HepG2 (cell line): ENCODE results near the gene HMG20B.

Experiments
- TF ChIP-seq, protein P1 (sequence below): sonication (generic); formaldehyde crosslinking; IDR thresholded peaks from 2 replicates; pipeline ENCODE4 v1.4.0; 2020; ENCODE audit warnings: missing genetic modification reagents
- TF ChIP-seq, protein P2 (sequence below): sonication (generic); formaldehyde crosslinking; IDR thresholded peaks from 2 replicates; pipeline ENCODE4 v1.5.0; 2020; ENCODE audit warnings: mild to moderate bottlenecking, missing genetic modification reagents, moderate library complexity

DNA sequence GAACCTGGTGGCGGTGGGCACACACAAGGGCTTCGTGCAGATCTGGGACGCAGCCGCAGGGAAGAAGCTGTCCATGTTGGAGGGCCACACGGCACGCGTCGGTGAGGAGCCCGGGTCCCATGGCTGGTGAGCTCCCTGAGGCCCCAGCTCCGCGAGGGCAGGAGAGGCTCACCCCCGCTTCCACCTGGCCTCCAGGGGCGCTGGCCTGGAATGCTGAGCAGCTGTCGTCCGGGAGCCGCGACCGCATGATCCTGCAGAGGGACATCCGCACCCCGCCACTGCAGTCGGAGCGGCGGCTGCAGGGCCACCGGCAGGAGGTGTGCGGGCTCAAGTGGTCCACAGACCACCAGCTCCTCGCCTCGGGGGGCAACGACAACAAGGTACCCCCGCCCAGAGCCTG is 41.0 kb upstream of the HMG20B start:
- TF ChIP-seq, protein P1, sequence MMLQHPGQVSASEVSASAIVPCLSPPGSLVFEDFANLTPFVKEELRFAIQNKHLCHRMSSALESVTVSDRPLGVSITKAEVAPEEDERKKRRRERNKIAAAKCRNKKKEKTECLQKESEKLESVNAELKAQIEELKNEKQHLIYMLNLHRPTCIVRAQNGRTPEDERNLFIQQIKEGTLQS (CRISPR knock-in tag) = no peak
- TF ChIP-seq, protein P2, sequence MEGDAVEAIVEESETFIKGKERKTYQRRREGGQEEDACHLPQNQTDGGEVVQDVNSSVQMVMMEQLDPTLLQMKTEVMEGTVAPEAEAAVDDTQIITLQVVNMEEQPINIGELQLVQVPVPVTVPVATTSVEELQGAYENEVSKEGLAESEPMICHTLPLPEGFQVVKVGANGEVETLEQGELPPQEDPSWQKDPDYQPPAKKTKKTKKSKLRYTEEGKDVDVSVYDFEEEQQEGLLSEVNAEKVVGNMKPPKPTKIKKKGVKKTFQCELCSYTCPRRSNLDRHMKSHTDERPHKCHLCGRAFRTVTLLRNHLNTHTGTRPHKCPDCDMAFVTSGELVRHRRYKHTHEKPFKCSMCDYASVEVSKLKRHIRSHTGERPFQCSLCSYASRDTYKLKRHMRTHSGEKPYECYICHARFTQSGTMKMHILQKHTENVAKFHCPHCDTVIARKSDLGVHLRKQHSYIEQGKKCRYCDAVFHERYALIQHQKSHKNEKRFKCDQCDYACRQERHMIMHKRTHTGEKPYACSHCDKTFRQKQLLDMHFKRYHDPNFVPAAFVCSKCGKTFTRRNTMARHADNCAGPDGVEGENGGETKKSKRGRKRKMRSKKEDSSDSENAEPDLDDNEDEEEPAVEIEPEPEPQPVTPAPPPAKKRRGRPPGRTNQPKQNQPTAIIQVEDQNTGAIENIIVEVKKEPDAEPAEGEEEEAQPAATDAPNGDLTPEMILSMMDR (CRISPR knock-in tag) = no peak
